Measurements from ENCODE around the gene RNPEPL1. TPM values are rescaled to one million over a fixed set of nuclear protein-coding genes. Genes with fewer than 3 reads are reported as not detected.

The RNPEPL1 gene
- total RNA-seq, 4 donors from 2014 or later: 7.2 to 38.7 (median 14.4) TPM

DNA sequence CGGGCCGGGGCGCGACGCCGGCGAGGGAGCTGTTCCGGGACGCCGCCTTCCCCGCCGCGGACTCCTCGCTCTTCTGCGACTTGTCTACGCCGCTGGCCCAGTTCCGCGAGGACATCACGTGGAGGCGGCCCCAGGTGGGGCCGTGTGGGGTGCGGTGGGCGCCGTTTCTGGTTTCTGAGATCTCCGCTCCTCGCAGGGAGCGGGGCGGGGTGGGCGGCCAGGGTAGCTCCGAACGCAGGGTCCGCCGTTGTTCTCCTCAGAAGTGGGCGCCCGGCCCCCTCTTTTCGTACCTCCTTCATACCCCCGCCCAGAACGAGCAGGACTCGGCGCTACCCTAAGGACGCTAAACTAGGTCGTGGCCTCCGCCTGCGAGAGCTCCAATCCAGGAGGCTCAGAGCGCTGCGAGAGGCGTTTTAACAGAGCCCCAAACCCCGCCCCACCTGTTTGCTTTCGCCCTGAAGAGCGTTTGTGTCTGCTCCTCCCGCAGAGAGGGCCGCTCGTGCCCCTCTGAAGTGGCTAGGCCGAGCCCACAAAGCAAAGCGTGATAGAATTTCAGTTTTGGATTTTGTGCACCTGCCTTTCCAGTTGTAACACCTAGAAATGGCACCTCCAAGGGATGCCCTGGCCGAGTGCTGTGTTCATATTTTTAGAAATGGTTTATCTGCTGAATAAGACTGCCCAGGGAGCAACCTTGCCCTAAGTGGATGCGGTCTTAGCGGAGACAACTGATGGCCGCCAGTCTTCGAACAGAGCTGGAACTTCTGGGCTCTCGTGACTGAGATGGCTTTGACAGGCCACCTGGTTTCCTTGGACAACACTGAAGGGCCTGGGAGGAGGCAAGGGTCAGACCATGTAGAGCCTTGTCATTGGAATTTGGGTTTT, 18.9 kb downstream of the RNPEPL1 start:
- Histone ChIP-seq H3K9me3 (no peaks in the 10 kb centered on the region), H3K36me3 (no peaks in the 10 kb centered on the region), H3K4me3 (peak overlapping the region; percentile 67 to 77), H3K4me1 (peaks cover 16 to 24% of the 10 kb centered on the region in 2 donors), H3K27me3 (no peaks in the 10 kb centered on the region), H3K27ac (peak overlapping the region; percentile 37 to 93)
- DNase-seq: peak in 1 of 2 donors; percentile 48
- no peak for TF ChIP-seq POLR2A (IDR thresholded peaks at IDR 0.05)
- TF ChIP-seq, protein P1, sequence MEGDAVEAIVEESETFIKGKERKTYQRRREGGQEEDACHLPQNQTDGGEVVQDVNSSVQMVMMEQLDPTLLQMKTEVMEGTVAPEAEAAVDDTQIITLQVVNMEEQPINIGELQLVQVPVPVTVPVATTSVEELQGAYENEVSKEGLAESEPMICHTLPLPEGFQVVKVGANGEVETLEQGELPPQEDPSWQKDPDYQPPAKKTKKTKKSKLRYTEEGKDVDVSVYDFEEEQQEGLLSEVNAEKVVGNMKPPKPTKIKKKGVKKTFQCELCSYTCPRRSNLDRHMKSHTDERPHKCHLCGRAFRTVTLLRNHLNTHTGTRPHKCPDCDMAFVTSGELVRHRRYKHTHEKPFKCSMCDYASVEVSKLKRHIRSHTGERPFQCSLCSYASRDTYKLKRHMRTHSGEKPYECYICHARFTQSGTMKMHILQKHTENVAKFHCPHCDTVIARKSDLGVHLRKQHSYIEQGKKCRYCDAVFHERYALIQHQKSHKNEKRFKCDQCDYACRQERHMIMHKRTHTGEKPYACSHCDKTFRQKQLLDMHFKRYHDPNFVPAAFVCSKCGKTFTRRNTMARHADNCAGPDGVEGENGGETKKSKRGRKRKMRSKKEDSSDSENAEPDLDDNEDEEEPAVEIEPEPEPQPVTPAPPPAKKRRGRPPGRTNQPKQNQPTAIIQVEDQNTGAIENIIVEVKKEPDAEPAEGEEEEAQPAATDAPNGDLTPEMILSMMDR (IDR thresholded peaks at IDR 0.05): no peak
- intact Hi-C loops (cut with DNase I; ENCODE audit: low total_unique reads): no loop called here

DNA sequence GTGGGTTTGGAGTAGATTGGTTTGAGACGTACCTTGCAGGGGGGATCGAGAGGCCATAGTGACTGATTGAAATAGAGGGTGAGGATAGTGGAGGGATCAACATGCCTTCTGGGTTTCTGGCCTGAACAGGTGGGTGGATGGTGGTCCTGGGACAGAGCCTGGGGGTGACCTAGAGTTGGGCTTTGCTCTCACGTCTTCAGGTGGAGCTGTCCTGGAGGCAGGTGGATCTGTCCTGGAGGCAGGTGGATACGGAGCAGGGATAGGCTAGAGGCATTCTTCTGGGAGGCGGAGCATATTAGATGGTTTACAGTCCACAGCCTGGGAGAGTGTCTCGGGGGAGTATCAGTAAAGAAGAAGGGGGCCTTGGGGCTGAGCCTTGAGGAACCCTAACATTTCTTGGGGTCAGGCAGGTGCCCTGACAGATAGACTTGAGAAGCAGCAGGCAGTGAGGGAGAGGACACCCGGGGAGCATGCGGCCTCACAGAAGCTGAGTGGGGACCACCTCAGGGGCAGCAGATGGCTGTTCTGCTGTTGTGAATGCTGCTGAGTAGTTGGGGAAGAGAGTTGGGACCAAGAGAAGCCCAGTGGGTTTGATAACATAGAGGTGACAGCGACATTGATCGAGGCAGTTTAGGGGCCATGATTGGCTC, 19.8 kb downstream of the RNPEPL1 start:
- H3K4me3 ChIP-seq: no peak overlapping the region

DNA sequence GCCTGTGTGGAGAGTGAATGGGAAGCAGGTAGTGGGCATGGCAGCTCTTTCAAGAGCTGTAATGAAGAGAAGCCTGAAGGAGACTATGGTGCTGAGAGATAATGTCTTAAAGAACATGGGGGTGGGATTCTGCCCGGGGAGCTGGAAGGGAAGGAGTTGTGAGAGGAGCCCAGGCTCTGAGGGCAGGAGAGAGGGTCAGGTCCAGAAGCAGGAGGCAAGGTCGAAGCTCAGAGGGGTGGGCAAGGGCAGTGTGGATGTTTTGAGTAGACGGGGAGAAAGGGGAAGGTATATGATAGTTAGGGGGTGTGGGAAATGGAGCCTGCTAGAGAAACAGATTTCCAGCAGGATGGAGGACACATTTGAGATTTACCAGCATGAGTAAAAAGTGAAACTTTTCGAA, 20.4 kb downstream of the RNPEPL1 start:
- Histone ChIP-seq H3K27me3 (no peaks in the 10 kb centered on the region), H3K27ac (no peak overlapping the region), H3K4me1 (peaks cover 15 to 24% of the 10 kb centered on the region in 2 donors), H3K9me3 (no peaks in the 10 kb centered on the region), H3K36me3 (no peaks in the 10 kb centered on the region), H3K4me3 (no peak overlapping the region)
- TF ChIP-seq POLR2A (IDR thresholded peaks at IDR 0.05): no peak
- TF ChIP-seq, protein P1 (IDR thresholded peaks at IDR 0.05): no peak
- intact Hi-C loops (cut with DNase I; ENCODE audit: low total_unique reads): no loop called here
- DNase-seq: no peak

More for the DNA sequence above, 19.8 kb downstream of the RNPEPL1 start:
- intact Hi-C loops (cut with DNase I; ENCODE audit: low total_unique reads): no loop called here
- no peaks in the 10 kb centered on the region for H3K9me3 ChIP-seq
- peaks cover 16 to 24% of the 10 kb centered on the region in 2 donors for H3K4me1 ChIP-seq
- no peak for DNase-seq
- no peaks in the 10 kb centered on the region for H3K27me3 ChIP-seq
- no peak overlapping the region for H3K27ac ChIP-seq
- TF ChIP-seq, protein P1 (IDR thresholded peaks at IDR 0.05): no peak
- no peak for TF ChIP-seq POLR2A (IDR thresholded peaks at IDR 0.05)
- no peaks in the 10 kb centered on the region for H3K36me3 ChIP-seq

DNA sequence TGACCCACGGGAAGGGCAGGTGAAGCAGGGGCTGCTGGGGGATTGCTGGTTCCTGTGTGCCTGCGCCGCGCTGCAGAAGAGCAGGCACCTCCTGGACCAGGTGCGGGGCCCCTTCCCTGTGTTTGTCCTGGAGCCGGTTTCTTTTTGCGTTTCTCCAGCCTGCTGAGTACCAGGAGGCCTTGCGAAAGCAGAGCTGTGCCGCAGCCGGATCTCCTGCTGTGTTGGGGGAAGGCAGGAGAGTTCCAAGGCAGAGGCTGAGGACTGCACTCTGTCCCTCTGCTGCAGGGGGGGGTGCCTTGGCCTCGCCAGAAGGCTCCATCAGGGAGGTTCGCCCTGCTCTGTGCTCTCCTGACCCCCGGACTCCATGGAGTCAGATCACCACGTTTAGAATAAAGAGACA, 21.1 kb downstream of the RNPEPL1 start:
- TF ChIP-seq POLR2A (IDR thresholded peaks at IDR 0.05): no peak
- TF ChIP-seq, protein P1 (IDR thresholded peaks at IDR 0.05): no peak
- intact Hi-C loops (cut with DNase I; ENCODE audit: low total_unique reads): no loop called here
- Histone ChIP-seq H3K9me3 (no peaks in the 10 kb centered on the region), H3K27me3 (no peaks in the 10 kb centered on the region), H3K4me1 (peaks cover 11 to 22% of the 10 kb centered on the region in 2 donors), H3K27ac (no peak overlapping the region), H3K36me3 (no peaks in the 10 kb centered on the region), H3K4me3 (no peak overlapping the region)
- no peak for DNase-seq

Measured in uterus (tissue), 4 donors.